T-helper 1 cell treated with Interleukin-12 subunit alpha and Interleukin-12 subunit beta and Interleukin-4 antibody, amounts not matched to agents 30 μg/mL and 1 μg/mL, for 36 hours (primary cell): Measurements from ENCODE around the gene SELENOP.
"Not testable (repeated sequence)": the region's sequence is repeated elsewhere in the genome, so short reads cannot be mapped to it uniquely, and the experiment has no call there.

Experiments used
- H3K27ac Mint-ChIP-seq: one replicate; pipeline ENCODE4 v1.8.0; 2021; ENCODE audit warnings: mild to moderate bottlenecking, mixed read lengths
- H3K27me3 Mint-ChIP-seq: one replicate; pipeline ENCODE4 v1.8.0; 2021; ENCODE audit warnings: low read depth, mixed read lengths
- H3K36me3 Mint-ChIP-seq: one replicate; pipeline ENCODE4 v1.8.0; 2021; ENCODE audit warnings: low read depth, mixed read lengths
- H3K4me1 Mint-ChIP-seq: one replicate; pipeline ENCODE4 v1.8.0; 2021; ENCODE audit warnings: low read depth, mixed read lengths
- H3K4me3 Mint-ChIP-seq: one replicate; pipeline ENCODE4 v1.8.0; 2021; ENCODE audit warnings: mild to moderate bottlenecking, moderate library complexity, mixed read lengths
- H3K9me3 Mint-ChIP-seq: one replicate; pipeline ENCODE4 v1.8.0; 2021; ENCODE audit warnings: mixed read lengths

Gene SELENOP, protein sequence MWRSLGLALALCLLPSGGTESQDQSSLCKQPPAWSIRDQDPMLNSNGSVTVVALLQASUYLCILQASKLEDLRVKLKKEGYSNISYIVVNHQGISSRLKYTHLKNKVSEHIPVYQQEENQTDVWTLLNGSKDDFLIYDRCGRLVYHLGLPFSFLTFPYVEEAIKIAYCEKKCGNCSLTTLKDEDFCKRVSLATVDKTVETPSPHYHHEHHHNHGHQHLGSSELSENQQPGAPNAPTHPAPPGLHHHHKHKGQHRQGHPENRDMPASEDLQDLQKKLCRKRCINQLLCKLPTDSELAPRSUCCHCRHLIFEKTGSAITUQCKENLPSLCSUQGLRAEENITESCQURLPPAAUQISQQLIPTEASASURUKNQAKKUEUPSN

DNA sequence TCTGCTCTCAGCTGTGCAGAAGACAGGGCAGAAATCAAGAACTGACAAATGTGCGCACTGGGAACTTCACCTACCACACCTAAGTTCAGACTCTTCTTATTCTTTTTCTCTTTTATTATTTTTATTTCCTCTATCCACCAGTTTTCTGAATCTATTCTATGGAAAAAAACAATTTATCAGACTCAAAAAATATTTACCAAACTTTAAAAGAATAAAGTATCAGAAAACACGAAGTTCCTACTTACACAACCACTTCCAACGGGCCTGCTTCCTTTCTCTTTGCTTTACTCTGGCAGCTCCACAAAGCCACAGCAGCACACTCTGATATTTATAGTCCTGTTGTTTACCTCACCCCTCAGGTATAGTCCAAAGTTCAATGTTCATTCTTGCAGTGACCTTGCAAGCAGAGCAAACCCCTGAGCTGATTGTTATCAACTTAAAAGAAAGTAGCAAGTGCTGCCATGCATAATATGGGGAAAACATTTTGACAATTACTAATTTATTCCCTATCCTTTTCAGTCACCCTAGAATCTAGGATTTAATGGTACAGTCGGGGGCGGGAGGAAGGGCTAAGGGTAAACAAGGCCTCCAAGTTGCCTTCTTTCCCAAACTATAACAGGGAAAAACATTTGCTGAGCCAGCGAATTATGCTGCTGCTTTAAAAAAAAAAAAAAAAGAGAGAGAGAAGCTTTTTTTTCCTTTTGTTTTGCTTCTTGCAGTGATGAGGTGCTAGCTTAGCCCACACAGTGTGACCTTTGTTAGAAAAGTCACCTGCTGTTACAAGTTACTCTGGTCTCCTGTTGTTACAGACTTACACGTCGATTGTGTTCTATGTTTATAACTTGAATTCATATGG is at the start of gene SELENOP:
SELENOP (minus strand) TSS at position 302 of the 856 bp plus-strand sequence. CDS start 3,539 bp downstream, outside the sequence.
- H3K4me3 Mint-ChIP-seq, result no peak within 1 kb of the TSS
- no peaks in the 10 kb centered on the region for H3K4me1 Mint-ChIP-seq
- H3K27ac Mint-ChIP-seq, result no peak within 1 kb of the TSS
- H3K27me3 Mint-ChIP-seq, result no peaks in the 10 kb centered on the region
- no peaks in the 10 kb centered on the region for H3K36me3 Mint-ChIP-seq
- no peaks in the 10 kb centered on the region for H3K9me3 Mint-ChIP-seq

DNA sequence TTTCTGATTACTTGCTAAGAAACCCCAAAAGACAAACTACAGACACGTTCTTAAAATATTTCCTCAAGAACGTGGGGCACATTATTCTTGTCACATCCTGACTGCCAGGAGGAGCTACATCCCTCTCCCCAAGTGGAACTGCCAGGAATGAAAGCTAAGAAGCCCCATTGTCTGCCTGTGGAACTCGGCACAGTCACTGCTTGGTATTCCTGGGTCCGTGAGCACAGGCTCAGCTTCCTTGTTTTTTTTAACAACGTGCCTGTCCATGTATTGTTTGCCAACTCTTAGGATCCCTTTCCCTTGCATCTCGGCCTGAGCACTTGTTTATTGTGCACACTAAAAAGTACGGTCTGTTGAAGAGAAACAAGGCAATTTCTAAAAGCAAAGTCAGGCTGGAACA is 47.0 kb upstream of the SELENOP start:
- no peaks in the 10 kb centered on the region for H3K36me3 Mint-ChIP-seq
- H3K27ac Mint-ChIP-seq, result no peak overlapping the region
- peaks cover 18% of the 10 kb centered on the region for H3K27me3 Mint-ChIP-seq
- H3K4me1 Mint-ChIP-seq, result no peaks in the 10 kb centered on the region
- no peaks in the 10 kb centered on the region for H3K9me3 Mint-ChIP-seq
- H3K4me3 Mint-ChIP-seq, result no peak overlapping the region

DNA sequence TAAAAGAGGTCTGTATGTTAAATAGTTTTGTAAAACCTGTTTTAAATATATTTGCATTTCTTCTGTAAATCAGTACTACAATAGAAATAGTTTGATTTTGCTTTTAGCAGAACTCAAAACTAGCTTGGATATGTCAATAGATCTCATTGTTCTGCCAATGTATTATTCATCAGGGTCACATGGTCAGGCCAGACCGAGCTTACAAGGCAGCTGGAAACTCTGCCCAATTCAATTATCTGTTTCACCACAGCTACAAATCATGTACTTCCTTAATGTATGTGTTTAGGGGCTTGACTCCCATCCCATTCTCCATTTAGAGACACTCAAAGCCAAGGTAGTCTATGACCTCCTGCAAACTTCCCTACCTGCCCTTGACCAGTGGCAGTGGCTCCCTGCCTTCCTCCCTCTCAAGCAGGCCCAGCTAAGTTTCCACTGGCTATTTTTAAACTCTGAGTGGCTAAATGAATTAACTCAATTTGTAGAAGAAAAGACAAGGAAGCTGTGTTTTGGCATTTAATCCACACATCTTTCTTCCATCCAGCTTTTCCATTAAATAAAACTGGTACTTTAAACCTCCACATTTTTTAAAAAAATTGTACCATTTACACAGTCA is 46.4 kb upstream of the SELENOP start:
- Mint-ChIP-seq H3K4me1 (no peaks in the 10 kb centered on the region), H3K9me3 (no peaks in the 10 kb centered on the region), H3K36me3 (no peaks in the 10 kb centered on the region), H3K27ac (no peak overlapping the region), H3K27me3 (peaks cover 18% of the 10 kb centered on the region), H3K4me3 (no peak overlapping the region)

DNA sequence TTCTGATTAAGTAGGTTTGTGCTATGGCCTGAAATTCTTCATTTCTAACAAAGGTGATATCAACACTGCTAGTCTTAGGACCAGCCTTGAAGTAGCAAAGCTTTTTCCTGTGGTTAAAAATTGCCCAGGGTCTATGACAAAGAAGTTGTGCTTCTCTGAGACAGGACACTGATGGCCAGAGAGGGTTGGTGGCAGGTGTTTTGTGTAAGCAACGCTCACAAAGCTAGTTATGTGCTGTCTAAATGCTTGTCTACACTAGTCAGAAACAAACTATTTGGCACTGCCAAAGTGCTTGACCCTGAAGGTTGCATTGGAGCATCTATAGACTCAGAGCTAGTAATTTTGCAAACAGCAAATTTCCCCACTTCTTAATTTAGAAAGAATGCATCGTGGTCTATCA is 44.1 kb upstream of the SELENOP start:
- Mint-ChIP-seq H3K27me3 (peaks cover 11% of the 10 kb centered on the region), H3K27ac (no peak overlapping the region), H3K9me3 (no peaks in the 10 kb centered on the region), H3K4me1 (no peaks in the 10 kb centered on the region), H3K4me3 (no peak overlapping the region), H3K36me3 (no peaks in the 10 kb centered on the region)

DNA sequence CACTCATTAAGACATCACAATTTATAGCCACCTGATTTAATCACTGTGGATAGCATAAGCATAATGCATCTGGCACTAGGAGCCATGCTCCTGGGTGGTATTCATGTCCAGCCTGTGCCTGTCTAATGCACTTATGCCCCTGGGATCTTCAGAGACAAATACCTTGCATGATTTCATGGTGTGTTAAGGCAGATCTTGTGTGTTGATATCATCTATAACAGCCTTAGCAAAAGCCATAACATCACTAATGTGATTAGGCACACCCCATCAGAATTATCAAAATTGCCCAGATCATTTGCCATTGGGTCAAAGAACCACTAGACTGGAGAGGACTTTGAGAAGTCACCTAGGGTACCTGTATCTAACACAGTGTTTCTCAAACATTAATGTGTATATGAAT is 43.7 kb upstream of the SELENOP start:
- Mint-ChIP-seq H3K36me3 (no peaks in the 10 kb centered on the region), H3K4me1 (no peaks in the 10 kb centered on the region), H3K9me3 (no peaks in the 10 kb centered on the region), H3K27me3 (peaks cover 7% of the 10 kb centered on the region), H3K4me3 (no peak overlapping the region), H3K27ac (no peak overlapping the region)

DNA sequence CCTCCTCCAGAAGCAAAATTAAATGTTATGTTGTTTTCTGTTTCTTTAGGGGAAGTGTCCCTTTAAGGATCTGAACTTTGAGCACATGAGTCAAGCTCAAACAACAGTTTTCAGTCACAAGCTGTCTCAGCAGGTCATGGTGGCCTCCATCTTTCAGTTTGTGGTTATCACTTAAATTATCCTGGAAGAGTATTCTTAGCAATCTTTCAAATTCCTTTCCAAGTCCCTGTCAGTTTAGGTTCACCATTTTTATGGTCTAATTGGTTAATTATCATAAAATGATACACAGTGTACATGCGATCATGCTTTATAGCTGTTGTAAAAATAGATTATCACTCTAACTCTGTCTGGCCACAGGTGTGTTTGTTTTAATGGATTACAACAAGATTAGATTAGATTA is 43.1 kb upstream of the SELENOP start:
- Mint-ChIP-seq H3K9me3 (no peaks in the 10 kb centered on the region), H3K27ac (no peak overlapping the region), H3K36me3 (no peaks in the 10 kb centered on the region)

DNA sequence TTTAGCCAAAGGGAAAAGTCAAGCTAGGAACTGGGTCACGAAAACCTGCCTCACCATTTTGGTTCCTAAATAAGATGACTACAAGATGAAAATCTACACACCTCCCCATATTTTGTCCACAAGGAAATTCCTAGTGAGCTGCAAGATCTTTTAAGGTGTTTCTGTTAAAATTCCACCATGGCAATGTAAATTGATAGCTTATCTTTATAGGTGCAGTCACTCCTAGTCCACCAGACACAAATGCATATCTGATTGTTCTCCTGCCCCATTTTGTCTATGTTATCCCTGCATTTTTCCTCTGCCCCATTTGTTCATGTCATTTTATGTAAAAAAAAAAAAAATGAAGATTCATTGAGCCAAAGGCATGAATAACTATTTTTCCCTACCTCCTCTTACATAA is 41.1 kb upstream of the SELENOP start:
- no peak overlapping the region for H3K27ac Mint-ChIP-seq
- no peaks in the 10 kb centered on the region for H3K27me3 Mint-ChIP-seq
- H3K4me1 Mint-ChIP-seq, result no peaks in the 10 kb centered on the region
- no peak overlapping the region for H3K4me3 Mint-ChIP-seq
- no peaks in the 10 kb centered on the region for H3K36me3 Mint-ChIP-seq
- no peaks in the 10 kb centered on the region for H3K9me3 Mint-ChIP-seq

More for the DNA sequence above, 43.1 kb upstream of the SELENOP start:
- H3K4me1 Mint-ChIP-seq, result no peaks in the 10 kb centered on the region
- no peak overlapping the region for H3K4me3 Mint-ChIP-seq
- peaks cover 2% of the 10 kb centered on the region for H3K27me3 Mint-ChIP-seq

DNA sequence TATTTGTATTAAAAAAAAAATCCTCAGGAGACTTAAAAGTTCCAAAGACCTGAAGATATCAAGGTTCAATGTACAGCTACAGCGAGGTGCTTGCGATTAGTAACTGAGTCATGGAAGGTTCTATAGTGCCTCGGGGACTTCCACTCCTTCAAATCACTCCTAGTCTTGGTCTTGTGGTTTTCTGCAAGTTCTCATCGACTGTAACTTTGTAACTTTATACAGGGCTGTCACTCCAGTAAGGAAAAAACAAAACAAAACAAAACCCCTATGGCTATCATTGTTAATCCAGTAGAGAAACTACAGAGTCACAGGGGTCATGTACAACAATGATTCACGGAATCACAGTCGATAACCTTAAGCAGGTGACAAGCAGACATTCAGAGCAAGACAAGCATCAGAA is 39.8 kb upstream of the SELENOP start:
- H3K4me1 Mint-ChIP-seq, result no peaks in the 10 kb centered on the region
- no peak overlapping the region for H3K4me3 Mint-ChIP-seq
- no peaks in the 10 kb centered on the region for H3K27me3 Mint-ChIP-seq
- no peaks in the 10 kb centered on the region for H3K9me3 Mint-ChIP-seq
- no peaks in the 10 kb centered on the region for H3K36me3 Mint-ChIP-seq
- H3K27ac Mint-ChIP-seq, result no peak overlapping the region

DNA sequence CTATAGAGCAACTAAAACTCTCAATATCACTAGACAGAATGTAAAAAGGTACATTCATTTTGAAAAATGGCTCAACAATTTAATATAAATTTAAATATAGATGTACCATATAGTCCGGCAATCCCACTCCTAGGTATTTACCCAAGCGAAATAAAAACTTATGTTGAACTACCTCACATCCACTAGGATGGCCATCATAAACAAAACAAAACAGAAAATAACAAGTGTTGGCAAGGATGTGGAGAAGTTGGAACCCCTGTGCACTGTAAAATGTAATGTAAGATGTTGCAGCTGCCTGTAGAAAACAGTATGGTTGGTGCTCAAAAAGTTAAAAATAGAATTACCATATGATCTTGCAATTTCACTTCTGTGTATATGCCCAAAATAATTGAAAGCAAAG is 36.9 kb upstream of the SELENOP start:
- no peak overlapping the region for H3K4me3 Mint-ChIP-seq
- H3K27ac Mint-ChIP-seq, result no peak overlapping the region
- H3K36me3 Mint-ChIP-seq, result no peaks in the 10 kb centered on the region
- H3K4me1 Mint-ChIP-seq, result no peaks in the 10 kb centered on the region
- no peaks in the 10 kb centered on the region for H3K9me3 Mint-ChIP-seq
- no peaks in the 10 kb centered on the region for H3K27me3 Mint-ChIP-seq

DNA sequence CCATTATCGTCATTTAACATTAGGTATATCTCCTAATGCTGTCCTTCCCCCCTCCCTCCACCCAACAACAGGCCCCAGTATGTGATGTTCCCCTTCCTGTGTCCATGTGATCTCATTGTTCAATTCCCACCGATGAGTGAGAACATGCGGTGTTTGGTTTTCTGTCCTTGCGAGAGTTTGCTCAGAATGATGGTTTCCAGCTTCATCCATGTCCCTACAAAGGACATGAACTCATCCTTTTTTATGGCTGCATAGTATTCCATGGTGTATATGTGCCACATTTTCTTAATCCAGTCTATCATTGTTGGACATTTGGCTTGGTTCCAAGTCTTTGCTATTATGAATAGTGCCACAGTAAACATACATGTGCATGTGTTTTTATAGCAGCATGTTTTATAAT is 32.7 kb upstream of the SELENOP start:
- not testable (repeated sequence) for H3K4me1 Mint-ChIP-seq, H3K27me3 Mint-ChIP-seq, H3K9me3 Mint-ChIP-seq, H3K36me3 Mint-ChIP-seq, H3K4me3 Mint-ChIP-seq, H3K27ac Mint-ChIP-seq

DNA sequence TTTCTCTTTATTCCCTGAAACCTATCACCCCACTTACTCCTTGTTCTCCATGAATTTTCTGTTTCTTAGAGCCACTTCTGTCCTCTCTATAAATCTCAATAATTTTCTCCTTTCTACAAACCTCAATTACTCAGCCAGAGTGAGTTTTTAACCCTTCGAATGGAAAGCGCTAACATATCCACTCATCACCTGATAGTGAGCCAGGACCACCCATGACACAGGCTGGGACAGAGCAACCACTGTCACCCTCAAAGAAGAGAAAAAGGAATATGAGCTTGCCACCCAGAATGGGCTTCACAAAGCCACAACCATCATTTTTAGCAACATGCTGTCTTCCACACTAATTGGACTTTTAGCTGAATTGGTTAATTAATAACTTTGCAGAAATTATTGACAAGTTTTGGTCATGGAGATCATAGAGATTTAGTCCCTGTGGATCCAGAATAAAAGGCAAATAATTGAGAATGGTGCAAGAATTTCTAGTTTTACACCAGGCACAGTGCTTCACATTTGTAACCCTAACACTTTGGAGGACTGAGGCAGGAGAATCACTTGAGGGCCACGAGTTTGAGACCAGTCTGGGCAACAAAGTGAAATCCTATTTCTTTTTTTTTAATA is 32.1 kb upstream of the SELENOP start:
- no peaks in the 10 kb centered on the region for H3K4me1 Mint-ChIP-seq
- H3K27me3 Mint-ChIP-seq, result no peaks in the 10 kb centered on the region
- H3K4me3 Mint-ChIP-seq, result no peak overlapping the region
- H3K9me3 Mint-ChIP-seq, result no peaks in the 10 kb centered on the region
- no peaks in the 10 kb centered on the region for H3K36me3 Mint-ChIP-seq
- H3K27ac Mint-ChIP-seq, result no peak overlapping the region

DNA sequence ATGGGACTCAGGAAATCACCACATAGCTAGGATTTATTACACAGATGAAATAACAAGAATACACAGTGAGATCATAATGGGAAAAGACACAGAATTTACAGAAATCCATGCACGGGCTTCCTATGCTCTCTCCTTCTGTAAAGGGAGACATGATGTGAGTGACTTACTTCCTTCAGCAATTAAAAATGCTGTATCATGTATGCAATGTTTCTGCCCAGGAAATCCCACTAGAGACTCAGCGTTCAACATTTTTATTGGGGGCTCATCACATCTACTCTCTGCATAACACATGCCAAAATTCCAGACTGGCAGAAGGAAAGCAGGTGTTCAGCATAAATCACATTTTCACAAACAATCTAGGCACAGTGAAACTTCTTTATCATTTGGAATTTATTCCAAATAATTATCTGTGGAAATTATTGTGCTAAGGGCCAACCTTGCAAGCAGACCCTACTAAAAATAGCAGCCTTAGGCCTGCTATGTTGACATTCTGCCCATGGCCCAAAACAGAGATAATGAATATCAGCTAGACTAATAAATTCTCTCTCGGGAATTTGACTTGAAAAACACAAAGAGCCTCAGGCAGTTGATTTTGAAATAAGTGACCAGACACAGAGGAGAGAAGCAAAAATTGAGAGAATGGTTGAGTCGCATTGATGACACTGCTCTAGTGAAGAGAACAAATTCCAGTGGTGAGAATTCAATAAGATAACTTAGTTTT is 31.4 kb upstream of the SELENOP start:
- Mint-ChIP-seq H3K4me3 (no peak overlapping the region), H3K36me3 (no peaks in the 10 kb centered on the region), H3K9me3 (no peaks in the 10 kb centered on the region), H3K27ac (no peak overlapping the region), H3K4me1 (no peaks in the 10 kb centered on the region), H3K27me3 (no peaks in the 10 kb centered on the region)

DNA sequence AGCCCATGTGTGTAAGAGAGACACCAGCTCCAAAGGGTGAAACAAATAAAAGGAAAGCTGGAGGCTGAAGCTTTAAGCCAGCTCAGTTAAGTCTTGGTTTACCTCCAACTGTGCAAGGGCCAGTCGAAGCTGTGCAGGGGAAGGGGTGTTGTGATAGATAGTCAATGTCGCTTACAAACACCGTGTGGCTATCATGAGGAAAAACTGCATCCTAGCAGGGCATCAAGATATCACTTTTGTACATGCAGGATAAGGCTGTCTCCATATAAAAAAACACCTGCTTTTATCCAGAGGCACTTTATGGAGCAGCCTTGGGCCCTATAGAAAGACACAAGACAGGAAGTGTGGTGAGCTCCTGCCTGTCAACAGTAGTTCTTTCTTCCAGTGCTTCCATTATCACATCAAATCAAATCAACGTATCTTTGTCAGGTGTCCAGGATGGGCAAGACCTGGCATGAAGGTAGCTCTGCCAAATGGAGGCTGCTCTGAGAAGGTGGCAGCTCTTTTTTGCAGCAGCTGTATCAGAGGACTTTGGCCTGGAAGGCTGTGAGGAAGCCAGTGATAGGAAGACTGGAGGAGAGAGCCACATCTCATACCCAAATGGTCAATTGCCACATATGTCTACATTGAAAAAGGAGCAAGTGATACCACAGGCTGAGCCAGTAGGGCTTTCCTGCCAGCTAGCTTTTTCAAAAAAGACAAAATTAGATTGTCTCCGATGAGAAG is 29.3 kb upstream of the SELENOP start:
- no peaks in the 10 kb centered on the region for H3K4me1 Mint-ChIP-seq
- no peak overlapping the region for H3K4me3 Mint-ChIP-seq
- no peaks in the 10 kb centered on the region for H3K27me3 Mint-ChIP-seq
- H3K36me3 Mint-ChIP-seq, result no peaks in the 10 kb centered on the region
- no peaks in the 10 kb centered on the region for H3K9me3 Mint-ChIP-seq
- no peak overlapping the region for H3K27ac Mint-ChIP-seq
